HG03064 (cell line): ENCODE results near the gene ST8SIA5.

ENCODE experiments used
- ATAC-seq: cut with Tn5 transposase; IDR thresholded peaks from one replicate; pipeline ENCODE4 v1.9.1; 2021; ENCODE audit warnings: low read depth; ENCODE audit not compliant: unreplicated experiment

Gene ST8SIA5

DNA sequence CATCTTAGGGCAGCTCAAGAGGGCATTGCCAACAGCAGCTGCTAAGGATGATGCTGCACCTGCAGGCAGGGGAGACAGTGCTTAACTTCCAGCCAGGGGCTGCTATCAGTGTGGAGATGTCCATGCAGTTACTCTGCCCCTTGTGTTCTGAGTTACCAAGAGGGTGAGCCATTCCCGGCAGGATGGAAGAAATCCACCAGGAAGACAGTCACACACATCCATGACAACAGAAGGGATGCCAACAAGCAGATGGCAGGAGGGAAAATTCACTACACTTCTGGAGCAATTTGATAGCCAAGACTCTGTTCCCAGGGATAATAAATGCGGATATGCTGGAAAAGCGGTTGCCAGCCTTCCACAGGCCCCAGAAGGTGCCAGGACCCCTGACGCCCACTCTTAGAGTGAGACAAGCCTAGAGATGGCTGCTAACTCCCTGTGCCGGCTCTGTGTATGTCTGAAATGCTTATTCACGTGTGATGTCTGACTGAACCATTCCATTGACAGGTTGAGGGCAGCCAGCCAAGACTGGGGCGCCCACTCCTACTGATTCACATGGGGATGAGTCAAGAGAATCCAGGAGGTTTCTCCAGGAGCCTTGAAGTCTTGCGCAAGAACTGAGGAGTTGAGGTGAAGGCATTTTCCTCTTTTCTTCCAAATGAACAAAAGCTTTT, 124.3 kb downstream of the ST8SIA5 start:
- no peak for ATAC-seq

DNA sequence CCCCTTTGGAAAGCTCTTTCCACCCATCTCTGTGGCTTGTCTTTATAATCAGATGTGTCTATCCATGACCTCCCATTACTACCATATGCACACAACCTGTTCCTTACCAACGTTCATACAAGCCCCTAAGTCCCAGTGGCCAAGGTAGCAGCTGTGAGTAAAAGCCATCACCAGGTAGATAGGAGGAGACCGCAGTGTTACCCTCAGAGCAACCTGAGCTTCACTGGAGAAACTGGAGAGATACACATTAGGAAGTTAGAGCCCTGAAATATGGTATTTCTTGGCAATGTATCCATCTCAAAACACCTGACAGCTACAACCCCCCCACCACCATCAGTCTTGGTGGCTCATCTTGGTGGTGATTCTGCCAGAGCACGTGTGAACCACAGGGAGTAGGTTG, 125.9 kb downstream of the ST8SIA5 start:
- ATAC-seq: no peak

DNA sequence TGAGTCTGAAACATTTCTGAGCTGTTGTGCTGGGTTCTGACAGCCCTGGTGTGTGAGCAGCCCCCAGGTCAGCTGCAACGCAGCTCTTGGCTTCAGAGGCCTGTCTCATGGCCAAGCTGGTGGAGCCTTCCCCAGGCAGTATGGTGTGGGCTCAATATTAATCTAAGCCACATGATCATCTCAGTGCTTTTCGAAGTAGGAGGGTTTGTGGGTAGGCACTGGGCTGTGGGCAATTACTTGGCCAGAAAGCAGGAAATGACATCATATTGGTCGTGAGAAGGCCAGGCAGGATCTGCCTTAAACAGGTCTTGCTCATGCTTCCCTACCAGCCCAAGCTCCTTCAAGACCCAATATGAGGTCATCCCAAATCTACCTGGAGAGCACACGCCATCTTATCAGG, 126.7 kb downstream of the ST8SIA5 start:
- ATAC-seq: no peak

DNA sequence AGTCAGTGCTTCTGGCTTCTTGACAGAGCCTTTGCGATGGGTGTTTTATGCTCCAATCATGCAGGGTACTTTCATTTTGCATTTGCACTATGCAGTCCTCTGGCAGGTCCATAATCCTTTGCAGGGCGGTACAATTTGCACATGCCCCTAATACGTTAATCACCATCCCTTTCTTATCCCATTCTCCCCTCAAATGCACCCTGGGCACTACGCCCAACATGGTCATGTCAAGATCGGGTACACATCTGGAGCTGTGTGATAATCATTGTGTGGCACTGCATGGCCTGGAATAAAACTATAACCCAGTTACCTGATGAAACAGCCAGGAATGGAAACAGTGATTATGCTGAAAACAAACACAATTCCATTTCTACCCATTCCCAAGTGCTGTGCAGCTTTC, 127.5 kb downstream of the ST8SIA5 start:
- no peak for ATAC-seq

- ATAC-seq: no peak
These were observed 128.6 kb downstream of the ST8SIA5 start for GRCh38 chr18:46628206-46628605.

DNA sequence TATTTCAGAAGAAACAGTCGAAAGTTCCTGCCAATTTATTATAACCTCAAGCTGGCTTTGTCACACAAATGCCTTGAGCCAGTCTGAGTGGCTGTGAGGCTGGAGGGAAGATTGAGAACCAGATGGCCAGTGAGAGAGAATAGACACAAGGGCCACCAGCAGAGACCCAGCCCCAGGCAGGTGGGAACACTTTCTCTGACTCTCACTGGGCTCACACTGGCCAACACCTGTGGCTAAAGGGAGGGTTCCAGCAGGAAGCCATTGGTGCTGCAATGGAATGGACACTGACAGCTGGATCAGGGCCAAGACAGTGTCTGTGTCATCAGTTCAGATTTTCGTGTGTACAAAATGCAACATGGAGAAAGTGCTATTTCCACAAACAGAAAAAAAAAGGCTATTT, 129.7 kb downstream of the ST8SIA5 start:
- ATAC-seq: no peak

DNA sequence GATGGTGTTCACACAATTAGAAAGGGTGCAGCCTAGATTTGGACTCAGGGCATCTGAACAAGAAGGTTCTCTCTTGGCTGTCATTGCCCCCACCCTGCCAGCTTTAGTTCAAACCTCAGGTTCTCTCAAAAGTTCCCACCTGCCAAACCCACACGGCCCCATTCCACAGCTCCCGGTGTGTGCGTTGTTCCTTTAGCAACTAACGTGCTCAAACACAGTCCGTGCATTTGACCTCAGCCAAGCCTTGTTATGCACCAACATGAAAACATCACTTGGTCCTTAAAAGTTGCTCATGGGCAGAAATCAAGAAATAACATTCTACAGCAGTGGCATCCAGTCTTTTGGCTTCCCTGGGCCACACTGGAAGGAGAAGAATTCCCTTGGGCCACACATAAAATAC, 131.8 kb downstream of the ST8SIA5 start:
- ATAC-seq: no peak

DNA sequence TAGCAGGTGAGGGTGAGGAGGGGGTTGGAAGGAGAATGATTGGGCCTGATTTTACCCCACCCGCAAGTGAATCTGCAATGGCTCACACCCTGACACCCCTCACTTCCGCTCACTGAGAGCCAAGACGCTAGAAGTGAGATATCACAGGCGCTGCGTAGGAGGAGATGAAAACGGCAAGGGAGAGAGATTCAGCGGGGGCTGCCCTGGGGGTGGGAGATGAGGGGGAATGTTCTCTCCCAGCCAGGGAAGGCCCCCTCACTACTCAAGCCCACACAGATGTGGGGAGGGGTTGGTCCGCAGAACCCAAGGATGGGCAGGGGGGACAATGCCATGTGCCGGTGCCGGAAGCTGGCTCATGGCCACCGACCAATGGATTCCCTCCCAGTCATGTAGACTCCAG, 132.7 kb downstream of the ST8SIA5 start:
- no peak for ATAC-seq

GRCh38 chr18:46623541-46623940, 133.3 kb downstream of the ST8SIA5 start:
- ATAC-seq: no peak

DNA sequence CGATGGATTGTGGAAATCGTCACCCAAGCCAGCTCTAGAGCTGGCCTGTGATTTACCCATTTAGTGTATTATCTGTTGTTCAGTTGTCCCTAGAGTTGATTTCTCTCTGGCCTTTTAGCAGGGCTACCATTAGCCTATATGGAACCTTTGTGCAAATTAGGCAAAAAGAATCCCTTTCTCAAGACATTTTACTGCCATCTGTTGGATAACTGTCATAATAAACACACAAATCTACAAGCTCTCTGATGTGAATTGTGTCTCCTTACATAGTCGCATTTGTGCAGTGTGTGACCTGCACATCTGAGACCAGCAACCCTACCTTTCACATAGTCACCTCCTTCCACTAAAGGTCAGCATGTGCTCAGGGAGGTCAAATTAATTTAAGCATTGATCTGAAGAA, 133.9 kb downstream of the ST8SIA5 start:
- no peak for ATAC-seq

- no peak for ATAC-seq
These were observed 134.4 kb downstream of the ST8SIA5 start for GRCh38 chr18:46622451-46622850.

- ATAC-seq: no peak
These were observed 135.0 kb downstream of the ST8SIA5 start for GRCh38 chr18:46621871-46622270.

GRCh38 chr18:46621111-46621766, 135.6 kb downstream of the ST8SIA5 start:
- no peak for ATAC-seq

DNA sequence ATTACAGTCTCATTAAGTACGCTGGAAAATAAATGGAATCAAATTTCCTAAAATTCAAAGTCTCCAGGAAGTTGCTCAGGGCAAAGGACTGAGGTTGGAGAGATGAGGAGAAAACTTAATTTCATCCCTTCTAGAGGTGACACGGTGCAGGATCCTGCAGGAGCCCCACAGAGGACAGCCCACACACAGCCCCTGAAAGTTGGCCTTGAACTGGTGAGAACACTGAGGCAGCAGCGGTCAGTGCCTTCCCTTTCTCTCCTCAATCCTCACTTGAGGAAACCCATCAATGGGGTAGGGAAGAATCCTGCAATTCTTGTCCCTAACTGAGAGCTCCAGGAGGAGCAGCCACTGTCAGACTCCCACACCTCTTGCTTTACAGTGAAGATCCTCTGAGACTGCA, 137.3 kb downstream of the ST8SIA5 start:
- no peak for ATAC-seq
